HepG2 (cell line): ENCODE results near the gene GNAZ. TPM values are rescaled to one million over a fixed set of nuclear protein-coding genes. Genes with fewer than 3 reads are reported as not detected.

Experiments used
- BORCS8-MEF2B ChIP-seq: sonication (generic); formaldehyde crosslinking; IDR thresholded peaks from 2 replicates; pipeline ENCODE4 v1.8.0; 2022; ENCODE audit warnings: mild to moderate bottlenecking, missing genetic modification reagents
- DRAP1 ChIP-seq: IDR thresholded peaks from 2 replicates; pipeline ENCODE4 v1.6.1; 2016; ENCODE audit warnings: missing genetic modification reagents, missing compliant biosample characterization
- FOXJ3 ChIP-seq: sonication (generic); formaldehyde crosslinking; IDR thresholded peaks from 2 replicates; pipeline ENCODE4 v1.4.0; 2020; ENCODE audit warnings: missing genetic modification reagents, mild to moderate bottlenecking, borderline replicate concordance
- HNF4G ChIP-seq, 2 experiments: sonication (generic) in 1 of 2; formaldehyde crosslinking in 1 of 2; IDR thresholded peaks; 2 replicates each; pipeline versions ENCODE4 v1.4.0 to v1.6.1; 2011 to 2020; ENCODE audit warnings: borderline replicate concordance in 2 of 2, low read depth in 2 of 2, mild to moderate bottlenecking in 2 of 2, low read length in 1 of 2, missing genetic modification reagents in 1 of 2, moderate library complexity in 1 of 2
- KDM5A ChIP-seq: fragments of 200-600 bp; sonication (generic); IDR thresholded peaks from 2 replicates; pipeline ENCODE4 v1.7.0; 2018; ENCODE audit warnings: antibody characterized with exemption, mild to moderate bottlenecking, low read length, borderline replicate concordance
- LCORL ChIP-seq, 2 experiments: fragments of 450-650 bp in 1 of 2; sonication (generic) in 1 of 2; formaldehyde crosslinking in 1 of 2; IDR thresholded peaks; 2 replicates each; pipeline versions ENCODE4 v1.5.0 to v1.6.1; 2017 to 2020; ENCODE audit warnings: antibody characterized with exemption in 1 of 2, missing genetic modification reagents in 1 of 2
- MTA3 ChIP-seq: sonication (generic); formaldehyde crosslinking; IDR thresholded peaks from 2 replicates; pipeline ENCODE4 v1.4.0; 2020; ENCODE audit warnings: missing genetic modification reagents
- MYC ChIP-seq: sonication (generic); formaldehyde crosslinking; IDR thresholded peaks from 2 replicates; pipeline ENCODE4 v1.9.0; 2021; ENCODE audit warnings: missing genetic modification reagents, borderline replicate concordance
- NCOA5 ChIP-seq: sonication (generic); formaldehyde crosslinking; IDR thresholded peaks from 2 replicates; pipeline ENCODE4 v1.4.0; 2020; ENCODE audit warnings: missing genetic modification reagents
- NCOR1 ChIP-seq: fragments of 200-600 bp; sonication (generic); IDR thresholded peaks from 2 replicates; pipeline ENCODE4 v1.7.0; 2017; ENCODE audit warnings: antibody characterized with exemption, low read length, borderline replicate concordance
- NR2F2 ChIP-seq: IDR thresholded peaks from 2 replicates; pipeline ENCODE4 v1.6.1; 2012; ENCODE audit warnings: low read depth, inconsistent platforms, borderline replicate concordance
- POLR2A ChIP-seq, 2 experiments: IDR thresholded peaks; 2 replicates each; pipeline ENCODE4 v1.6.1; 2011; ENCODE audit warnings: low read depth in 2 of 2, low read length in 2 of 2, mild to moderate bottlenecking in 1 of 2, moderate library complexity in 1 of 2; ENCODE audit not compliant: insufficient read depth in 1 of 2
- SALL1 ChIP-seq: sonication (generic); formaldehyde crosslinking; IDR thresholded peaks from 2 replicates; pipeline ENCODE4 v1.8.0; 2022; ENCODE audit warnings: mild to moderate bottlenecking, missing genetic modification reagents
- SIN3B ChIP-seq: fragments of 150-350 bp; IDR thresholded peaks from 2 replicates; pipeline ENCODE4 v1.6.1; 2014; ENCODE audit warnings: low read length
- SP4 ChIP-seq: sonication (generic); formaldehyde crosslinking; IDR thresholded peaks from 2 replicates; pipeline ENCODE4 v1.8.1; 2023; ENCODE audit warnings: mild to moderate bottlenecking, missing genetic modification reagents
- SRSF9 ChIP-seq: fragments of 200-400 bp; formaldehyde crosslinking; IDR thresholded peaks from 2 replicates; pipeline ENCODE4 v1.6.1; 2018; ENCODE audit warnings: borderline replicate concordance, mild to moderate bottlenecking, low read depth, low read length; ENCODE audit not compliant: insufficient read depth, poor library complexity, severe bottlenecking
- TBP ChIP-seq: sonication (generic); formaldehyde crosslinking; IDR thresholded peaks from 2 replicates; pipeline ENCODE4 v1.5.0; 2020; ENCODE audit warnings: missing genetic modification reagents
- THYN1 ChIP-seq: sonication (generic); formaldehyde crosslinking; IDR thresholded peaks from 2 replicates; pipeline ENCODE4 v1.8.1; 2023; ENCODE audit warnings: low read depth, mild to moderate bottlenecking, moderate library complexity, missing genetic modification reagents, borderline replicate concordance
- ZNF121 ChIP-seq: sonication (generic); formaldehyde crosslinking; IDR thresholded peaks from 2 replicates; pipeline ENCODE4 v1.5.0; 2020; ENCODE audit warnings: mild to moderate bottlenecking, missing genetic modification reagents
- ZNF3 ChIP-seq: IDR thresholded peaks from 2 replicates; pipeline ENCODE4 v1.7.0; 2017; ENCODE audit warnings: inconsistent platforms
- ZNF792 ChIP-seq: IDR thresholded peaks from 2 replicates; pipeline ENCODE4 v1.6.1; 2016
- polyA plus RNA-seq, 8 experiments: library from polyadenylated mRNA; depleted of rRNA in 3 of 8; stranded (reverse) in 7 of 8; unstranded in 1 of 8; fragments of >200 nt; fragmentation: Illumina TruSeq in 4 of 8; extraction: Trizol in 4 of 8; gene quantifications; 2 replicates each; pipeline versions ENCODE4 v1.2.1 to v1.2.3, GENCODE V29; 2011 to 2016; ENCODE audit warnings: low read depth in 4 of 8, missing spikeins in 1 of 8, mixed read lengths in 1 of 8; ENCODE audit not compliant: insufficient read depth in 1 of 8
- total RNA-seq, 5 experiments: library from RNA; depleted of rRNA; stranded (reverse); fragments of >200 nt; fragmentation: Illumina TruSeq; extraction: Trizol; gene quantifications; 2 replicates each; pipeline ENCODE4 v1.2.3, GENCODE V29; 2016; ENCODE audit warnings: low read depth in 1 of 5
- TF ChIP-seq, protein P1 (sequence below): sonication (generic); formaldehyde crosslinking; IDR thresholded peaks from 2 replicates; pipeline ENCODE4 v1.5.0; 2020; ENCODE audit warnings: mild to moderate bottlenecking, missing genetic modification reagents, borderline replicate concordance
- TF ChIP-seq, protein P2 (sequence below): fragments of 450-650 bp; IDR thresholded peaks from 2 replicates; pipeline ENCODE4 v1.6.1; 2016

The GNAZ gene
- total and polyA plus RNA-seq, 2 of the 13 experiments (the other 11 are each of a cell fraction or from before 2014, with no cell fraction given), result 11.4 to 22.3 TPM

GRCh38 chr22:23069502-23070357 is 589 bp upstream of the GNAZ start (continued):
- TF ChIP-seq, protein P1, sequence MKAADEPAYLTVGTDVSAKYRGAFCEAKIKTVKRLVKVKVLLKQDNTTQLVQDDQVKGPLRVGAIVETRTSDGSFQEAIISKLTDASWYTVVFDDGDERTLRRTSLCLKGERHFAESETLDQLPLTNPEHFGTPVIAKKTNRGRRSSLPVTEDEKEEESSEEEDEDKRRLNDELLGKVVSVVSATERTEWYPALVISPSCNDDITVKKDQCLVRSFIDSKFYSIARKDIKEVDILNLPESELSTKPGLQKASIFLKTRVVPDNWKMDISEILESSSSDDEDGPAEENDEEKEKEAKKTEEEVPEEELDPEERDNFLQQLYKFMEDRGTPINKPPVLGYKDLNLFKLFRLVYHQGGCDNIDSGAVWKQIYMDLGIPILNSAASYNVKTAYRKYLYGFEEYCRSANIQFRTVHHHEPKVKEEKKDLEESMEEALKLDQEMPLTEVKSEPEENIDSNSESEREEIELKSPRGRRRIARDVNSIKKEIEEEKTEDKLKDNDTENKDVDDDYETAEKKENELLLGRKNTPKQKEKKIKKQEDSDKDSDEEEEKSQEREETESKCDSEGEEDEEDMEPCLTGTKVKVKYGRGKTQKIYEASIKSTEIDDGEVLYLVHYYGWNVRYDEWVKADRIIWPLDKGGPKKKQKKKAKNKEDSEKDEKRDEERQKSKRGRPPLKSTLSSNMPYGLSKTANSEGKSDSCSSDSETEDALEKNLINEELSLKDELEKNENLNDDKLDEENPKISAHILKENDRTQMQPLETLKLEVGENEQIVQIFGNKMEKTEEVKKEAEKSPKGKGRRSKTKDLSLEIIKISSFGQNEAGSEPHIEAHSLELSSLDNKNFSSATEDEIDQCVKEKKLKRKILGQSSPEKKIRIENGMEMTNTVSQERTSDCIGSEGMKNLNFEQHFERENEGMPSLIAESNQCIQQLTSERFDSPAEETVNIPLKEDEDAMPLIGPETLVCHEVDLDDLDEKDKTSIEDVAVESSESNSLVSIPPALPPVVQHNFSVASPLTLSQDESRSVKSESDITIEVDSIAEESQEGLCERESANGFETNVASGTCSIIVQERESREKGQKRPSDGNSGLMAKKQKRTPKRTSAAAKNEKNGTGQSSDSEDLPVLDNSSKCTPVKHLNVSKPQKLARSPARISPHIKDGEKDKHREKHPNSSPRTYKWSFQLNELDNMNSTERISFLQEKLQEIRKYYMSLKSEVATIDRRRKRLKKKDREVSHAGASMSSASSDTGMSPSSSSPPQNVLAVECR (CRISPR knock-in tag), result peak; percentile 63; the same call in 1 of the 2 replicates
- TF ChIP-seq FOXJ3 (no peak), SIN3B (no peak), KDM5A (no peak), DRAP1 (no peak), ZNF3 (no peak), MYC (CRISPR knock-in tag) (no peak), ZNF792 (CRISPR knock-in tag) (no peak), ZNF121 (CRISPR knock-in tag) (no peak), TBP (CRISPR knock-in tag) (no peak), NR2F2 (no peak), NCOA5 (CRISPR knock-in tag) (no peak), POLR2A (IDR thresholded peaks at IDR 0.05; ENCODE audit: insufficient read depth in 1 of 2, low read depth in 2 of 2, low read length in 2 of 2) (0 out of 4 replicates have a peak, but pooled peaks of 1 of the 2 experiments have one; percentile 8), SALL1 (0 out of 2 replicates have a peak, but pooled peaks have one; percentile 10), THYN1 (no peak), NCOR1 (no peak), BORCS8-MEF2B (CRISPR knock-in tag) (no peak), MTA3 (CRISPR knock-in tag) (no peak), LCORL (IDR thresholded peaks at IDR 0.05) (no peak), LCORL (CRISPR knock-in tag; IDR thresholded peaks at IDR 0.05) (0 out of 2 replicates have a peak, but pooled peaks have one; percentile 25), HNF4G (IDR thresholded peaks at IDR 0.05; ENCODE audit: borderline replicate concordance, low read depth, low read length) (no peak), HNF4G (CRISPR knock-in tag; IDR thresholded peaks at IDR 0.05; ENCODE audit: borderline replicate concordance, low read depth) (no peak), SP4 (peak; percentile 88), SRSF9 (no peak)
- TF ChIP-seq, protein P2, sequence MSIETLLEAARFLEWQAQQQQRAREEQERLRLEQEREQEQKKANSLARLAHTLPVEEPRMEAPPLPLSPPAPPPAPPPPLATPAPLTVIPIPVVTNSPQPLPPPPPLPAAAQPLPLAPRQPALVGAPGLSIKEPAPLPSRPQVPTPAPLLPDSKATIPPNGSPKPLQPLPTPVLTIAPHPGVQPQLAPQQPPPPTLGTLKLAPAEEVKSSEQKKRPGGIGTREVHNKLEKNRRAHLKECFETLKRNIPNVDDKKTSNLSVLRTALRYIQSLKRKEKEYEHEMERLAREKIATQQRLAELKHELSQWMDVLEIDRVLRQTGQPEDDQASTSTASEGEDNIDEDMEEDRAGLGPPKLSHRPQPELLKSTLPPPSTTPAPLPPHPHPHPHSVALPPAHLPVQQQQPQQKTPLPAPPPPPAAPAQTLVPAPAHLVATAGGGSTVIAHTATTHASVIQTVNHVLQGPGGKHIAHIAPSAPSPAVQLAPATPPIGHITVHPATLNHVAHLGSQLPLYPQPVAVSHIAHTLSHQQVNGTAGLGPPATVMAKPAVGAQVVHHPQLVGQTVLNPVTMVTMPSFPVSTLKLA, result peak; percentile 13; the same call in 1 of the 2 replicates
